Fibroblast of skin of back (primary cell): ENCODE data around the gene PEX26.
"Not testable (repeated sequence)": the region's sequence is repeated elsewhere in the genome, so short reads cannot be mapped to it uniquely, and the experiment has no call there.

Source experiments
- DNase-seq: peaks from one replicate; pipeline ENCODE4 v3.0.0-alpha.2; 2013

PEX26 gene

GRCh38 chr22:18056807-18057474 is 20.8 kb upstream of the PEX26 start:
- no peak for DNase-seq

DNA sequence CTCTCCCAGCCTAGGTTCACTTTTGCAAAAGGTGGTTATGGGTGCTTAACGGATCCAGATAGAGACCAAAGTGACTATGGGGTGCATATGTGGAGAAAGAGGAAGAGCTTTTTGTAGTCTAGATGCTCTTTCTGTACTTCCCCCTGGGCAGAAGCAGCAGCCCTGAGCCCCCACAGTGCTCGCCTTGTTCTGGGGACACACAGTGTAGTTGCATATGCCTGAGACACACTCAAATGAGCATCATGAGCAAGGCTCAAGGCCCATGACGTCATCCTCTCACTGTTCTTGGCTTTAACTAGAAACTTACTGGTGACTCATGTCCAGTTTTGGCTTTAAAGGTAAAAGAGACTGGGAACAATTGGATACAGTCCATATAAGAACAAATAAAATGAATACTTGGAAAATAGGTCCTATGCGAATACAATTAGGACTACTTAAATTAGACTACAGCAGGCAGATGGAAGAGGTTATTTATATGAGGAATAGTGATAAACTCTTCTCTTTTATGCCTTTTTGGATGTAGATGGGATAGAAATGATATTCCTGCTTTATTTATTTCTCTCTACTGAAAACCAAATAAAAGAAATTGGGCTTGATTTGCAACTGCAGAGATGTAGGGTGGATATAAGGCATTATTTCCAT is 20.1 kb upstream of the PEX26 start:
- DNase-seq: peak; percentile 95

DNA sequence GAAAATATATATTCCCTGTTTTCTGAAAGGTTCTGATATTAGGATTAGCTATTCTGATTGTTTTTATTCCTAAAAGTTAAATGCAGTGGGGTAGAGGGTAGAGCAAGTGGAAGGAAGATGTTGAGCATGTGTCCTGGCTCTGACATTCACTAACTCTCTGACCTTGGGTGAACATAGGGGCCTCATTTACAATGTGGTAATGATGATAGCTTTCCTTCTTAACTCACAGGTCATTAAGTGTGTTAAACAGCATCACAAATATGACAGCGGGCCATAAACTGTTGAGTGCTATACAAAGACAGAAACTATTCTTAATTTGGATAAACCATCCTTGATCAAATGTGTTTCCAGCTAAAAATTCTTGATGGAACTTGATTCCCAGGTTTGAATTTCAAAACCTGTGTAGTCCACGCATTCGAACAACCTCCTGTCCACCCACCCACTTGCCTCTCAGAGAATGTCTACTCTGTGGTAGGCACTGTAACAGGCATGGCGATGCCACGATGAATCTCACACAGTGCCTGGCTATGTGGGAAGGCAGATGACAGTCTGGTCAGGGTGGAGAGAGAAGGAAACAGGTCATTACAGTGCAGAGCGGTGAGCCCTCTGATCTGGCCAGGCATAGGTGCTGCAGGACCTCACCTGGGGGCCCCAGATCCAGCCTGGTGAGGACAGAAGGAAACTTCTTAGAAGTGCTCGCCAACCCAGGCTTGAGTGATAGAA is 19.3 kb upstream of the PEX26 start:
- DNase-seq: no peak

DNA sequence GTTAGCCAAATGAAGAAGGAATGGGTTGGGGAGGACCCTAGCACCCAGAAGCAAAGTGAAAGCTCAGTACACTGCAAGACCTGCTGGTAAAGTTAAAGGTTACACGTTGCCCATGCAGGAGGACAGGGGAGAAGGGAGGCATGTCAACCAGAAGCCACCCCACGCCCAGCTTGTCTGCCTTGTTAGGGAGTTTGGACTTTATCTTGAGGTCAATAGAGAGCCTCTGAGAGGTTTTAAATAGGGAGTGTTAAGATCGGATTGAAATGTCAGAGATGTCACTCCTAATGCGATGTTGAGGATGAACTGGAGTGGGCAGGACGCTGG is 18.7 kb upstream of the PEX26 start:
- DNase-seq: no peak

GRCh38 chr22:18059473-18059872 is 18.3 kb upstream of the PEX26 start:
- DNase-seq: no peak

GRCh38 chr22:18059991-18060390 is 17.8 kb upstream of the PEX26 start:
- no peak for DNase-seq

DNA sequence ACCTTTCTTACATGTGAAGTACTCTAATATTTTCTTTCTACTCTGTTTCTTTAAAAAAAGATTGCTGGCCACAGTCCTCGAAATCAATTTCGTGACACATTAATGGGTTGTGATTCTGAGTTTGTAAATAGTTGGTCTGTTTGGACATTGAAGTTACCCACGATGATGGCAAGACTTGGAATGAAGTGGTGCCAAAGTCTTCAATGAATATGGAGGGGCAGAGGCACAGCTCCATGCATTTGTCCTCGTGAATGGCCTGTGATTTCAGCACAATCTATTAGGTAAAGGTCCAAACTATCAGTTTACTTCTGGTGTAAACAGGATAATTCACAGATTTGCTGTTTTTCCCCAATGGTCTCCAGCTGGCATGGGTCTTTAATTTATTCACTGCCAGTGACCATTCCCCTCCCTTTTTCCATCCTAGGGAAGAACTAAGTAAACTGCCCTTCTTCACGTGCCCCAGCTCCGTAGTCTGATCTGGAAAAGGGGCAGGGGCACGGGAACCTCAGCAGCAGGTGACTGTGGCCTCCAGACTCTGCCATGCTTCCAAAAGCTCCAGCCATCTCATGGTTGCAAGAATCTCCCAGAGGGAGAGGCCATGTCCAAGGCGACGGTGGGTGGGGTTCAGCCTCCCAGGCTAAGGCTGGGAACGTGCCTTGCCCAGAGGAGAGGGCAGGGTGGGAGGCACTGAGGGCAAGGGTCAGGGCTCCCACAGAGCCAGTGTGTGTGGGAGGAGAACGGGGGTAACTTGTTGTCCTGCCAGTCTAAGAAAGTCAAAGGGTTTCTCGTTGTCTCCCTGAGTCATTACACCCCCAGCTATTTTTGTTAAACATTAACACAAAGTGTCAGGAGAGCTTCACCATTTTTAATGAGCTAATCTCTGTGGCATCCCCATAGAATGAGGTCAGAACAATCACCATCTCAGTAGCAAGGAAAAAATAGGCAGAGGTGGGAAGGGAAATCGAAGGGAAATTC is 16.9 kb upstream of the PEX26 start:
- DNase-seq: peak; percentile 87

DNA sequence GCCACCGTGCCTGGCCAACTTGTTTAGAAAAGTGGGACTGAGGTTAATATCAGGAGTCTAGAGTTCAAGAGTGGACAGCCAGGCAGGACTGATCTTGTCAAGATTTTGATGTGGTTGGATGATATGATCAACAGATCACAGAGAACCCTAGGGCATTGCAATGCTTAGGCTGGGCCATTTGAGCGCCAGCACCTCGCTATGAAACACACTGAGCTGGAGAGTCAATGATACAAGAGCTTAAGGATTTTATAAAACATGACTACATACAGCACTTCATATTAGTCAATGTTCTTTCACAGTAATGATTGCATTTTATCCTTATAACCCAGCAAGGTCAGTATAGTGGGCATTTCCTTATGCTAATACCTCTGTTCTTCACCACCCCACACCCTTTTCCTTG is 15.4 kb upstream of the PEX26 start:
- no peak for DNase-seq

DNA sequence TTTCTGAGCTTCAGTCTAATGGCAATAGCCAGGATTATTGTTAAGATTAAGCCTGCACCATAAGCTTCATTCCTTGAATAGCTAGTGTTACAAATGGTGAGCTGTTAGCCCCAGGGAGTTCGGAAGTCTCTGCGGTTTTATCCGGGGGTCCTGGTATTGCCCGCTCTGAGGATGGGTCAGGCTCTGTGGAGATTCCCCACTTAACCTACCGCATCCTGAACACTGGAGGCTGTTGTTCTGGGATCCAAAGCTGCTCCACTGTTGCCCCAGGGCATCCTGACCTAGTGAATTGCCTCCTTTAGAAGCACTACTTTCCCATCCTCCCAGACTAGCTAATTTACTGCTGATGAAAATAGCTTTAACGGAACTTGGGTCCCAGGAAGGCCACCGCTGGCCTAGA is 14.5 kb upstream of the PEX26 start:
- DNase-seq: peak; percentile 68

DNA sequence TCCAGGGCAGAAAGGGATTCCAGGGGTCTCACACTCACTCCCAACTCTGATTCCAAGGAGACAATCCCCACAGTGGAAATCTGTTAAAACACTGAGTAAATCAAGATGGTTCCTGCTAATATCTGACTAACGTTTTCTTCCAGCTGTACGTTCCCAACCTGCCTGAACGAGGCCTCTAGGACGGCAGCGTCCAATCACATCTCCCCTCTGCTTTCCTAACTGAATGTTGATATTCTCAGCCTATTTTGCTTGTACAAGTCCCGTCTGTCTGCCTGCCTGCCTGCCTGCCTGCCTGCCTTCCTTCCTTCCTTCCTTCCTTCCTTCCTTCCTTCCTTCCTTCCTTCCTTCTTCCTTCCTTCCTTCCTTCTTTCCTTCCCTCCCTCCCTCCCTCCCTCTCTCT is 14.1 kb upstream of the PEX26 start:
- not testable (repeated sequence) for DNase-seq

- DNase-seq: no peak
These were observed 13.2 kb upstream of the PEX26 start for GRCh38 chr22:18064636-18065035.

DNA sequence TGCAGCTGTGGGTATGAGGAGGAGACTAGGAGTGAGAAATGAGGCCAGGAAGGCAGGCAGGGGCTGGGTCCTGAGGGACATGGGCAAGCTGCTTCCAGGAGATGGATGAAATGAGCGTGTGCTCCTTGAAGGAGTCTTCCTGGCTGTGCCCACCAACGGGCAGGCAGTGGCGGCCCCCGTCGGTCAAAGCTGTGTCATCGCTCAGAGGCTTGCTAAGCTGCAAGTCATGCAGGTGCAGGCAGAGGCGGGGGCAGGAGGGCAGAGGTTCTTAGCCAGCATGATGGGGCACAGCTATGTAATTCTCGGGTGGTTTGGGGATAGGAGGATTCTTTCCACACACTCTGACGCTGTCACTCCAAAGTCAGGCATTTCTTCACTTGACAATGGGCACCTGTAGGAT is 12.5 kb upstream of the PEX26 start:
- no peak for DNase-seq

- no peak for DNase-seq
These were observed 11.5 kb upstream of the PEX26 start for GRCh38 chr22:18066181-18066859.

- no peak for DNase-seq
These were observed 10.7 kb upstream of the PEX26 start for GRCh38 chr22:18067121-18067520.

- peak; percentile 44 for DNase-seq
These were observed 10.0 kb upstream of the PEX26 start for GRCh38 chr22:18067548-18068341.

- DNase-seq: peak; percentile 97
These were observed 9.3 kb upstream of the PEX26 start for GRCh38 chr22:18068381-18068988.

DNA sequence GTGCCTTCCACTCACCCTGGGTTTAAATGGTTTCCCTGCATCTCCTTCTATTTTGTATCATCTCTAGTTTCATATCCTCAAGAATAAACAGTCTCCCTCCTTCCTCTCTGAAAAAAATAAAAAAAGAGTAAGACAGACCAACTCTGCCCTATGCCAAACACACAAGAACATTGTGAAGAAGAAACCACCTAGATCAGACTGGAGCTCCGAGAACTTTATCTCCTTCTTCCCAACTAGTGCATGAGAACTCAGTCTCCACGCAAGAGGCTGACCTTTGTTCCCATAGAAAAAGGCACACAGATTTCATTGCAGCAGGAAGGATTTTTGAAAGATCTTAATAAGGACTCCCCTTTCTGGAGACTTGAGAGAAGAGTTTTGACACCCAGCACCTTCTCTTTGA is 8.7 kb upstream of the PEX26 start:
- peak; percentile 16 for DNase-seq

- DNase-seq: no peak
These were observed 7.7 kb upstream of the PEX26 start for GRCh38 chr22:18070041-18070440.

DNA sequence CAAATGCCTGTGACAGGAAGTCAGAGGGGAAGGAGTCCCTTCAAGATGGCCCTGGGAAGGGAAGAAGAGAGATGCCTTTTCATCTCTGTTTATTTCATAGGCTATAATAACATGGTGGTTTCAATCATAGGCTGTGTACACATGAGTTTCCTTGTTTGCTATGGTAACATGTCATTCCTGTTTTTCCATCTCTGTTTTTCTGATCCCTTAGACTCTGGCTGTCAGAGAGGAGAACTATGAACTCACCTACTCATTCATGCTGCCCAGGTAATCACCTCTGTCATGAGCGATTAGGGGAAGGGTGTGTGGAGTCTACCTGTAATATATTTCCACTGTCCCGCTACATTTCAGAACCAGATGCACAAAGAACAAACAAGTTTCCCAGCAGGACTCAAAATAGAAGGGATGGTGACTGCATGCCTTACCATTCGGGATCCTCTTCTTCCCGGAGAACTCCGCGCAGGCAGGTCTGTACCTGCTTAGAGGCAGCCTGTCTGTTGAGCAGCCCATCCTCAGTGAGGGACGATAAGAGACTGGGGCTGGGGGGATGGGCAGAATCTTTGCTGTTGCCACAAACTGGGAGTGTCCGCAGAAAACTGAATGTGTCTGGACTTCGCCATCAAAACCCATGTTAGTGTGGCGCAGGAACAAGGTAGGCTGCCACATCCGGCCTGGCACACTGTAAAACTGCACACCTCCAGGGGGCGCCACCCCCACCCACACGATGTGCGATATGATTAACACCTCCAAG is 7.1 kb upstream of the PEX26 start:
- DNase-seq: no peak

DNA sequence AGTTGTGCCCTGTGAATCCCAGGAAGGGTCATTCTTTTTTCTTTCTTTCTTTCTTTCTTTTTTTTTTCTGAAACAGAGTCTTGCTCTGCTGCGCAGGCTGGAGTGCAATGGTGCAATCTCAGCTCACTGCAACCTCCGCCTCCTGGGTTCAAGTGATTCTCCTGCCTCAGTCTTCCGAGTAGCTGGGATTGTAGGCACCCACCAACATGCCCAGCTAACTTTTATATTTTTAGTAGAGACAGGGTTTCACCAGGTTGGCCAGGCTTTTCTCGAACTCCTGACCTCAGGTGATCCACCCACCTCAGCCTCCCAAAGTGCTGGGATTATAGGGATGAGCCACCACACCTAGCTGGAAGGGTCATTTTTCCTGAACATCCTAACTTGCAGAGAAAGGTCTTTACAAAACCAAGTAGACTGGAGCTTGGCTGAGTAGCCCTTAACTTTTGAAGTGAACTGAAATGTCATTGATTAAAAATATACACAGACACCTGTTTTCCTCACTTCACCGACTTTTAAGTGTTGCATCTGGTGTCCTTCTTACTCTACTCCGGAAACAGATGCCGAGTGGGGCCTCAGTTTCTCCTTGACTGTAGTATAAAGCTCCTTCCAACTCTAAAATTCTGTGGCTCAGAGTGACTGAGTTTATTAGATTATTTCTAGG is 6.4 kb upstream of the PEX26 start:
- DNase-seq: not testable (repeated sequence)
